Smooth muscle cell (in vitro differentiated cells): ENCODE results near the gene ITGB5. TPM values are rescaled to one million over a fixed set of nuclear protein-coding genes. Genes with fewer than 3 reads are reported as not detected.

Source experiments
- DNase-seq: peaks from one replicate; lab custom pipeline; 2025; ENCODE audit not compliant: unreplicated experiment; lab: John Stamatoyannopoulos, UW
- H2AFZ ChIP-seq: fragments of 200-600 bp; sonication (generic); 2 replicates; pipeline ENCODE4 v1.6.0; 2016; ENCODE audit warnings: antibody characterized with exemption, low read depth, mild to moderate bottlenecking
- H3F3A ChIP-seq: fragments of 200-600 bp; sonication (generic); 2 replicates; pipeline ENCODE4 v1.6.0; 2017; ENCODE audit warnings: antibody characterized with exemption, low read depth
- H3K27ac ChIP-seq: fragments of 200-600 bp; sonication (generic); 2 replicates; pipeline ENCODE4 v1.5.1; 2016; ENCODE audit warnings: low read depth, mild to moderate bottlenecking
- H3K27me3 ChIP-seq: fragments of 200-600 bp; sonication (generic); 2 replicates; pipeline ENCODE4 v1.6.1; 2016; ENCODE audit warnings: low read depth, mild to moderate bottlenecking
- H3K36me3 ChIP-seq: fragments of 200-600 bp; sonication (generic); 2 replicates; pipeline ENCODE4 v1.5.1; 2016; ENCODE audit warnings: low read depth
- H3K4me1 ChIP-seq: fragments of 200-600 bp; sonication (generic); 2 replicates; pipeline ENCODE4 v1.5.1; 2016; ENCODE audit warnings: low read depth
- H3K4me2 ChIP-seq: fragments of 200-600 bp; sonication (generic); 2 replicates; pipeline ENCODE4 v1.6.0; 2016; ENCODE audit warnings: mild to moderate bottlenecking
- H3K4me3 ChIP-seq: fragments of 200-600 bp; sonication (generic); 2 replicates; pipeline ENCODE4 v1.5.1; 2016; ENCODE audit warnings: mild to moderate bottlenecking
- H3K79me2 ChIP-seq: fragments of 200-600 bp; sonication (generic); 2 replicates; pipeline ENCODE4 v1.6.0; 2016; ENCODE audit warnings: low read depth, mild to moderate bottlenecking
- H3K9ac ChIP-seq: fragments of 200-600 bp; sonication (generic); 2 replicates; pipeline ENCODE4 v1.6.0; 2016; ENCODE audit warnings: low read depth
- H3K9me3 ChIP-seq: fragments of 200-600 bp; sonication (generic); replicated peaks from 2 replicates; pipeline ENCODE4 v1.5.1; 2016; ENCODE audit warnings: low read depth
- H4K20me1 ChIP-seq: fragments of 200-600 bp; sonication (generic); 2 replicates; pipeline ENCODE4 v1.6.0; 2016; ENCODE audit warnings: low read depth
- WGBS: methylation state at CpG from one replicate; pipeline ENCODE4 v1.1.7; 2016; ENCODE audit warnings: low lambda C conversion rate; 5-methylcytosine and 5-hydroxymethylcytosine counted together
- polyA plus RNA-seq: library from polyadenylated mRNA; unstranded; fragments of >200 nt; fragmentation: Nextera tagmentation; extraction: Ambion mirVana; gene quantifications from 2 replicates; pipeline ENCODE4 v1.2.1, GENCODE V29; 2016
- total RNA-seq: library from RNA; depleted of rRNA; stranded (reverse); fragments of >200 nt; gene quantifications from 2 replicates; pipeline ENCODE4 v1.2.3, GENCODE V29; 2014
- TF ChIP-seq, protein P1 (sequence below): fragments of 200-600 bp; sonication (generic); IDR thresholded peaks from 2 replicates; pipeline ENCODE4 v1.5.1; 2017; ENCODE audit warnings: borderline replicate concordance, mild to moderate bottlenecking, antibody characterized with exemption; ENCODE audit not compliant: insufficient read depth, poor library complexity, severe bottlenecking

Gene ITGB5
- total and polyA plus RNA-seq, 2 experiments from 2014 or later: 343 to 403 TPM

DNA sequence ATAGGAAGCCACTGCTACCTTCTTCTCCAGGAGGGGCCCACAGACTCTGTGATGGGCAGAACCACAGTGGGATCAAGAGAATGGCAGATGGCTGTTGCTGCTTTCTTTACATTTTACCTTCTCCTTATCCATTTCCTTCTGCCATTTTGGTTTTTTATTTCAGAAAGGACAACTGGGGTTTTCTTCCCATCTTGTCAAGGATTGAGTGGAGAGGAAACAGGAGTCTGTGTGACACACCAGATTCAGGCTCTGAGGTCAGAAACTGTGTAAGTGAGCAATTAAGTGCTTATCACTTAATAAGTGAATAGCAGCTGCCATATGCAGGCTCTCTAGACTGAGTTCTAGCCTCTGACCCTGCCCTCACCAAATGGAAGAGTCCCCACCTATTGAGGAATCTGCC, 47.3 kb downstream of the ITGB5 start:
- H3K36me3 ChIP-seq: peaks cover 7% of the 10 kb centered on the region
- DNase-seq: no peak
- no peaks in the 10 kb centered on the region for H3K9me3 ChIP-seq
- H2AFZ ChIP-seq: no peak overlapping the region
- no peak overlapping the region for H3K9ac ChIP-seq
- H3K4me3 ChIP-seq: no peak overlapping the region
- H3K27ac ChIP-seq: no peak overlapping the region
- TF ChIP-seq, protein P1, sequence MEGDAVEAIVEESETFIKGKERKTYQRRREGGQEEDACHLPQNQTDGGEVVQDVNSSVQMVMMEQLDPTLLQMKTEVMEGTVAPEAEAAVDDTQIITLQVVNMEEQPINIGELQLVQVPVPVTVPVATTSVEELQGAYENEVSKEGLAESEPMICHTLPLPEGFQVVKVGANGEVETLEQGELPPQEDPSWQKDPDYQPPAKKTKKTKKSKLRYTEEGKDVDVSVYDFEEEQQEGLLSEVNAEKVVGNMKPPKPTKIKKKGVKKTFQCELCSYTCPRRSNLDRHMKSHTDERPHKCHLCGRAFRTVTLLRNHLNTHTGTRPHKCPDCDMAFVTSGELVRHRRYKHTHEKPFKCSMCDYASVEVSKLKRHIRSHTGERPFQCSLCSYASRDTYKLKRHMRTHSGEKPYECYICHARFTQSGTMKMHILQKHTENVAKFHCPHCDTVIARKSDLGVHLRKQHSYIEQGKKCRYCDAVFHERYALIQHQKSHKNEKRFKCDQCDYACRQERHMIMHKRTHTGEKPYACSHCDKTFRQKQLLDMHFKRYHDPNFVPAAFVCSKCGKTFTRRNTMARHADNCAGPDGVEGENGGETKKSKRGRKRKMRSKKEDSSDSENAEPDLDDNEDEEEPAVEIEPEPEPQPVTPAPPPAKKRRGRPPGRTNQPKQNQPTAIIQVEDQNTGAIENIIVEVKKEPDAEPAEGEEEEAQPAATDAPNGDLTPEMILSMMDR: no peak
- H3K4me2 ChIP-seq: no peak overlapping the region
- H3K27me3 ChIP-seq: no peaks in the 10 kb centered on the region
- peaks cover 13% of the 10 kb centered on the region for H3K79me2 ChIP-seq
- peaks cover 24% of the 10 kb centered on the region for H3K4me1 ChIP-seq
- peaks cover 19% of the 10 kb centered on the region for H4K20me1 ChIP-seq
- H3F3A ChIP-seq: peaks cover 29% of the 10 kb centered on the region

DNA sequence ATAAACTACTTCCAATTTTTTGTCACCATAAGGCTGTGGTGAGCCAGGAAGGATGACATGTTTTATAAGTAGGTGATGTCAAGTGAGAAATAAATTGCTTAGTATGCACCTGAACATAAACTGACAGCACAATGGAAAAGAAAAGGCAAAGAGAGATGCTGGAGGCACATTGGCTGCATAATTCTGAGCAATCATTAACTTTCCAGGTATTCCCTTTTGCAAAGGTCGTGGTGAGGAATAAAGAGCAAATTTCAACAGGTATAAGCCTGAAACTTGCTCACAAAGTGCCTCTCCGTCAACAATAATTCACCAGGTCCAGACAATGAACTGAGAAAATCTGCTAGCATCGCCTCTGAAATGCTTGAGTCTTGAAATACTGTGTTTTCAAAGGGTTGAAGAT, 48.2 kb downstream of the ITGB5 start:
- Histone ChIP-seq H3K4me1 (peaks cover 24% of the 10 kb centered on the region), H3K79me2 (peaks cover 13% of the 10 kb centered on the region), H3K36me3 (peaks cover 7% of the 10 kb centered on the region), H3K27me3 (no peaks in the 10 kb centered on the region), H3K9ac (no peak overlapping the region), H3K27ac (no peak overlapping the region), H2AFZ (no peak overlapping the region), H3K9me3 (no peaks in the 10 kb centered on the region), H4K20me1 (peaks cover 22% of the 10 kb centered on the region), H3F3A (peaks cover 25% of the 10 kb centered on the region), H3K4me3 (no peak overlapping the region), H3K4me2 (no peak overlapping the region)
- 99% methylated on average over 3 of the region's 3 CpGs for WGBS
- DNase-seq: no peak
- TF ChIP-seq, protein P1: no peak

DNA sequence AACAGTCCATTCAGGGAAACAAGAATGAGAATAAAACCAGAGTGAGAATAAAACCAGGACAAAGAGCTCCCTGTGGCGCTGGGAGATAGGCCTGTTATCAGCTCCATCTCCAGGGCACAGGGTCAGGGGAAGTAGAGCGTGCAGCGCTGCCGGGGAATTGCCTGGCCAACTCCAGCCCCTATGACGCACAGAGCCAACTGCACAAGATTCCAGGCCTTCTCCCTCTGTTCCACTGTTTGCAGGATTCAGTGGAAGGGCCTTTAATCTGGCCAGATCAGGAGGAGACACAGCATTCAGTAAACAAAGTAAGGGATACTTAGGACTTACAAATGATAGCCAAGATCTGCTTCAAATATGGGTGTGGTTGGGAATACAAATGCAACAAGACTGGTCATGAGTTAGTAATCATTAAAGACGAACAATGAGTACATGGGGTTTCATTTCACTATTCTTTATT, 49.4 kb downstream of the ITGB5 start:
- H3K27ac ChIP-seq: peak overlapping the region; percentile 73
- TF ChIP-seq, protein P1: no peak
- H3K9ac ChIP-seq: no peak overlapping the region
- H3K9me3 ChIP-seq: no peaks in the 10 kb centered on the region
- H4K20me1 ChIP-seq: peaks cover 22% of the 10 kb centered on the region
- peak overlapping the region; percentile 19 for H3K4me2 ChIP-seq
- no peak for DNase-seq
- H3K36me3 ChIP-seq: peaks cover 7% of the 10 kb centered on the region
- peaks cover 36% of the 10 kb centered on the region for H3F3A ChIP-seq
- H2AFZ ChIP-seq: no peak overlapping the region
- H3K27me3 ChIP-seq: no peaks in the 10 kb centered on the region
- WGBS: 11% methylated on average over 6 of the region's 6 CpGs
- H3K4me3 ChIP-seq: no peak overlapping the region
- peaks cover 13% of the 10 kb centered on the region for H3K79me2 ChIP-seq
- peaks cover 30% of the 10 kb centered on the region for H3K4me1 ChIP-seq

DNA sequence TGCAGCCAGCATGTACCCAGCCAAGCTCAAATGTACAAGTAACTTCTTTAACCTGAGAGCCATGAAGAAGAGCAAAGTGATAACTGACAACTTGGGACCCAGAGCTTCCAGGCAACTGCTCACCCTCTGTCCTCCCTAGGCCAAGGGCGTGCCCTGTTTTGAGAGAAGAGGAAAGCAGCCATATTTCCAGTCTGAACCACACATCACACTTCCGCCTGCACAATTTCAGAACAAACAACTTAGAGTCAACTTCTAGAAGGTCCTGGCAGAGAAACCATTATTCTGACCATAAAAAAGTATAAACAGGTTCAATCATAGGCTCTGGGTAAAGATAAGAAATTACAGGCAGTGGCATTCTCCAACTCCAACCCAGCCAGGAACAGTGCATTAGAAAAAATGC, 50.1 kb downstream of the ITGB5 start:
- 83% methylated on average over 2 of the region's 2 CpGs for WGBS
- H2AFZ ChIP-seq: no peak overlapping the region
- peaks cover 43% of the 10 kb centered on the region for H3F3A ChIP-seq
- H3K9me3 ChIP-seq: no peaks in the 10 kb centered on the region
- H3K9ac ChIP-seq: no peak overlapping the region
- H3K79me2 ChIP-seq: peaks cover 13% of the 10 kb centered on the region
- peaks cover 7% of the 10 kb centered on the region for H3K36me3 ChIP-seq
- peak overlapping the region; percentile 85 for H3K27ac ChIP-seq
- H3K4me1 ChIP-seq: peaks cover 35% of the 10 kb centered on the region
- H3K27me3 ChIP-seq: no peaks in the 10 kb centered on the region
- no peak overlapping the region for H3K4me2 ChIP-seq
- H3K4me3 ChIP-seq: no peak overlapping the region
- peaks cover 22% of the 10 kb centered on the region for H4K20me1 ChIP-seq
- no peak for DNase-seq
- TF ChIP-seq, protein P1: no peak
